ENCODE measurements around the gene UBE2L3.
"Not testable (repeated sequence)": the region's sequence is repeated elsewhere in the genome, so short reads cannot be mapped to it uniquely, and the experiment has no call there.

DNA sequence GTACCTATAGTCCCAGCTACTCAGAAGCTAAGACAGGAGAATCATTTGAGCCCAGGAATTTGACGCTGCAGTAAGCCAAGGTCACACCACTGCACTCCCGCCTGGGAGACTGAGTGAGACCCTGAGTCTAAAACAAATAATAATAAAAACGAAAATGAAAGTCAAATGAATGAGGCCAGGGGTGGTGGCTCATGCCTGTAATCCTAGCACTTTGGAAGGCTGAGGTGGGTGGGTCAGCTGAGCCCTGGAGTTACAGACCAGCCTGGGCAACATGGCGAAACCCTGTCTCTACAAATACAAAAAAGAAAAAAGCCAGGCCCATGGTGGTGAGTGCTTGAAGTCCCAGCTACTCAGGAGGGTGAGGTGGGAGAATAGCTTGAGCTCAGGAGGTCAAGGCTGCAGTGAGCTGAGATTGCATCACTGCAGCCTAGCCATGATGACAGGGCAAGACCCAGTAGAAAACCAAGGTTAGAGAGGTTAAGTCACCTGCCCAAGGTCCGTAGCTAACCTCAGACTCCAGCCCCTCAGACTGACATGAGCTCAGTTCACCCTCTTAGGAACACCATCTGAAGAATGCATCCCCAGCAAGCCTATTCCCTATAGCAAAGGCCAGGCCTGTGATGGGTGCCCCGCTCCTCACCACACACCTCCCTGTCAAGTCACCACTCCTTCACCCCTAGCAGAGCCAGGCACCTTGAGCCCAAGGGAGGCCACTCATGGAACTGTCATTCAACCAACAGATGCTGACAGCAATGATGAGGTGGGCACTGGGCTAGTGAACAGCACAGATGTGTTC, 40.6 kb upstream of the UBE2L3 start:
- TF ChIP-seq, protein P1, sequence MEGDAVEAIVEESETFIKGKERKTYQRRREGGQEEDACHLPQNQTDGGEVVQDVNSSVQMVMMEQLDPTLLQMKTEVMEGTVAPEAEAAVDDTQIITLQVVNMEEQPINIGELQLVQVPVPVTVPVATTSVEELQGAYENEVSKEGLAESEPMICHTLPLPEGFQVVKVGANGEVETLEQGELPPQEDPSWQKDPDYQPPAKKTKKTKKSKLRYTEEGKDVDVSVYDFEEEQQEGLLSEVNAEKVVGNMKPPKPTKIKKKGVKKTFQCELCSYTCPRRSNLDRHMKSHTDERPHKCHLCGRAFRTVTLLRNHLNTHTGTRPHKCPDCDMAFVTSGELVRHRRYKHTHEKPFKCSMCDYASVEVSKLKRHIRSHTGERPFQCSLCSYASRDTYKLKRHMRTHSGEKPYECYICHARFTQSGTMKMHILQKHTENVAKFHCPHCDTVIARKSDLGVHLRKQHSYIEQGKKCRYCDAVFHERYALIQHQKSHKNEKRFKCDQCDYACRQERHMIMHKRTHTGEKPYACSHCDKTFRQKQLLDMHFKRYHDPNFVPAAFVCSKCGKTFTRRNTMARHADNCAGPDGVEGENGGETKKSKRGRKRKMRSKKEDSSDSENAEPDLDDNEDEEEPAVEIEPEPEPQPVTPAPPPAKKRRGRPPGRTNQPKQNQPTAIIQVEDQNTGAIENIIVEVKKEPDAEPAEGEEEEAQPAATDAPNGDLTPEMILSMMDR (IDR thresholded peaks at IDR 0.05): not testable (repeated sequence)
- not testable (repeated sequence) for TF ChIP-seq EZH2 (IDR thresholded peaks at IDR 0.05; ENCODE audit: borderline replicate concordance, insufficient read depth, low read depth, low read length, poor library complexity, severe bottlenecking)
